Mammary epithelial cell (primary cell): ENCODE measurements around the gene EID1.

Experiments used
- CTCF ChIP-seq, 2 donors: IDR thresholded peaks in 1 of 2; conservative IDR thresholded peaks in 1 of 2; 2 replicates each; pipeline ENCODE4 v1.5.1; 2011 to 2012; ENCODE audit warnings: inconsistent platforms in 2 of 2, low read length in 2 of 2, mild to moderate bottlenecking in 2 of 2, control low read depth in 1 of 2, low read depth in 1 of 2; ENCODE audit not compliant: insufficient read depth in 1 of 2; ENCODE audit errors: extremely low read depth in 1 of 2
- EZH2 ChIP-seq: IDR thresholded peaks from 2 replicates; pipeline ENCODE4 v1.6.1; 2012; ENCODE audit warnings: low read length, inconsistent platforms, borderline replicate concordance

- no peak for TF ChIP-seq EZH2
- TF ChIP-seq CTCF (conservative IDR thresholded peaks at IDR 0.05 in 1 of 2, IDR thresholded peaks at IDR 0.05 in 1 of 2; ENCODE audit: extremely low read depth in 1 of 2, insufficient read depth in 1 of 2, low read depth in 1 of 2, low read length in 2 of 2) = no peak
These were observed 21.9 kb downstream of the EID1 start for GRCh38 chr15:48899793-48900192.
